ENCODE measurements around the gene DMD.

GRCh38 chrX:31934842-31935370, 1276.4 kb downstream of the DMD start:
- TF ChIP-seq CTCF (IDR thresholded peaks at IDR 0.05) (no peak), POLR2A (IDR thresholded peaks at IDR 0.05) (no peak), EP300 (IDR thresholded peaks at IDR 0.05) (no peak), POLR2AphosphoS5 (IDR thresholded peaks at IDR 0.05) (no peak)
